Jurkat, Clone E6-1 (cell line): ENCODE results near the gene NUDT3.
A peak's percentile ranks its signal among the peaks of the same experiment; 100 is the strongest.

ENCODE experiments used
- DNase-seq: peaks from one replicate; pipeline ENCODE4 v3.0.0-alpha.2; 2011; ENCODE audit warnings: low read depth, low spot score
- H3K4me3 ChIP-seq: 2 replicates; pipeline ENCODE4 v1.5.1; 2011; ENCODE audit warnings: mild to moderate bottlenecking, low read length, control low read depth, moderate library complexity

Gene NUDT3

DNA sequence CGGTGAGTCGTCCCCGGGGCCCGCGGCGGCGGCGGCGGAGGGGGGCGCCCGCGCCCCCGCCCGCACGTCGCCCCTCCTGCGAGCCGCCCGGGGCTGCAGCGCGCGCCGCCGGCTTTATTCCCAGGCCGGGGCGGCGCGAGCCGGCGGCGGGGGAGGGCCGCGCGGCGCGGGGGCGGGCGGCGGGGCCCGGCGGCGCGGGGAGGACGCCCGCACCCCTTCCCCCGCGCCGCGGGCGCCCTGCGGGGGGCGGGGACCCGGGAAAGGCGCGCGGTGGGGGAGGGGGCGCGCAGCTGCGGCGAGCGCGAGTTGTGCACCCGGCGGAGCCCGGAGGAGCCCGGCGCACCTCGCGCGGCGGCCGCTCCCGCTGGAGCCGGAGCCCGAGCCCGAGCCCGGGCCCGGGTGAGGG is 155.2 kb downstream of the NUDT3 start:
- peak overlapping the region; percentile 84 for H3K4me3 ChIP-seq
- no peak for DNase-seq

DNA sequence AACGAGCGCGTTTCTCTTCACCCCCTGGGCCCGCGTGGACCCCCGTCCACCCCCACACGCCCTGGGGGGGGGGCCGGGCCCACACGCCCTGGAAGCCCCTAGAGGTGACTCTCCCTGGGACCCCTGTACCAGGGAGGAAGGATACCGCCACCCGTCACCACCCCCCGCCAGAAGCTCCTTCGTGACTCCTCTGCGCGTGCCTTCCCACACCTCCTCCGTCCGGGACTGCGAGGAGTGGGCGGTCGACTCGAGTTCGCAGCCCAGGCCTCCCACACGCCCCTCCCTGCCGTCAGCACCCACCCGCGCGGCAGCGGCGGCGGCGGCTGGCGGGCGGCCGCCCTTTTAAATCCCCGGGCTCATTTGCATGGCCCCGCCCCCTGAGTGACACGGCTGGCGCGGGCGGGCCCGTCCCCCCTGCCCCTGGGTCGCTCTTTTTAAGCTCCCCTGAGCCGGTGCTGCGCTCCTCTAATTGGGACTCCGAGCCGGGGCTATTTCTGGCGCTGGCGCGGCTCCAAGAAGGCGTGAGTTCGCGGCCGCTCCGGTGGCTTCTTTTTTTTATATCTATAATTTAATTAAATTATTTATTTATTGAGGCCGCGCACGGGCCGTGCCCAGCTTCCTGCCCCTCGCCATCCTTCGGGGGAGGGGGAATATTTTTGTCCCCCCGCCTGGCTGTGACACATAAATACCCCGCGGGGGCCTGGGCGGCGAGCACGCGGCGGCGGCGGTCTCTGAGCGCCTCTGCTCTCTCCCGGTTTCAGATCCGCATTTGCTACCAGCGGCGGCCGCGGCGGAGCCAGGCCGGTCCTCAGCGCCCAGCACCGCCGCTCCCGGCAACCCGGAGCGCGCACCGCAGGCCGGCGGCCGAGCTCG is 155.8 kb downstream of the NUDT3 start, which contains the start of gene HMGA1:
HMGA1 (plus strand) TSS at position 431 of the 873 bp plus-strand sequence. CDS start 3,908 bp downstream, outside the sequence.
- DNase-seq, result peak; percentile 83

DNA sequence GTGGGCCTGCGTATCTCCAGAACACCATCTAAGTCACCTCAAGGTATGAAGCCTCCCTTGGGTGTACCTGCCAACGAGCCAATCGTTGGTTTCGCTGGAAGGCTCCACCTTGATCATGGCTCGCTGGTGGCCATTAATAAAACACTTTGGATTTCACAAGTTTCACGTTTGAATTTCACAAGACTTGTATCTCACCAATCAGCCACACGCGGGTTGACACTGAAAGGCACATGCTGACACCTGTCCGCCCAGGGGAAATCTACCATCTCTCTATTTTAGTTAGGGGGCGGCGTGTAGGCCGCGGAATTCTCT is 156.4 kb downstream of the NUDT3 start:
- H3K4me3 ChIP-seq, result peak overlapping the region; percentile 62
- no peak for DNase-seq

More for the DNA sequence above, 155.8 kb downstream of the NUDT3 start, which contains the start of gene HMGA1:
- H3K4me3 ChIP-seq, result peak within 1 kb of the TSS; percentile 84

DNA sequence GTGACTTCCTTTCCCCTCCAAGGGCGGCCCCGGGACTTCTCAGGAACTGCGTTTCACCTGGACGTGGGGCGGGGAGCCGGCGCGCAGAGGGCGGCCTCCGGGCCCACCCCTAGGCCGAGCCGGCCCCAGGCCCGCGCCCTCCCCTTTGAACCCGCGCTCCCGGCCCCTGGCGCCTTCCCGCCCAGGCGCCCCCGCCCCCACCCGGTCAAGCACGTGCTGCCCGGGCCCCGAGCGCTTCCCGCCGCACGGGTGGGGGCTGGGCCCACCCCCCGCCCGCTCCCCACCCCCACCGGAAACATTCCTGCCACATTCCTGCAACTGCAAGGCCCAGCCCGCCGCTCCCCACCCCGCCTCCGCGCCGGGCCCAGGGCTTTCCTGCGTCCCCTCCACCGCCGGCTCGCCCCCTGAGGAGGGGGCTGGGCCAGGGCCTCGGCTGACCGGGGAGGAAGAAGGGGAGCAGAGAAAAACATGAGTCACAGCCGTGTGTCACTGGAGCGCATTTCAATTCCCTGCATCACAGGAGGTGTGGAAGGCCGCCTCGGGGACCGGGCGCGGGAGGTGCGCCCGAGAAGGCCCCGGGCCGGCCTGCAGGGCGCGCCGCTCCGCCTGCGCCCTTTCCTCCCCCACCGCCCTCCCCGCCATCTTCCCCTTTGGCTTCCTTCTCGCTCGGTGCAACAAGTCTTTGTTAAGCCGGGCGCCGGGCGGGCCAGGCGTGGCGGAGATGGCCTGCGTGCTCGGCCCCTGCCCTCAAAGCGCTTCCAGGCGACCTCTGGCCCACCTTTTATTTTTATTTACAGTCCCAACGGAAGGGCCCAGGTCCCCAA is 156.9 kb downstream of the NUDT3 start:
- H3K4me3 ChIP-seq, result no peak overlapping the region

DNA sequence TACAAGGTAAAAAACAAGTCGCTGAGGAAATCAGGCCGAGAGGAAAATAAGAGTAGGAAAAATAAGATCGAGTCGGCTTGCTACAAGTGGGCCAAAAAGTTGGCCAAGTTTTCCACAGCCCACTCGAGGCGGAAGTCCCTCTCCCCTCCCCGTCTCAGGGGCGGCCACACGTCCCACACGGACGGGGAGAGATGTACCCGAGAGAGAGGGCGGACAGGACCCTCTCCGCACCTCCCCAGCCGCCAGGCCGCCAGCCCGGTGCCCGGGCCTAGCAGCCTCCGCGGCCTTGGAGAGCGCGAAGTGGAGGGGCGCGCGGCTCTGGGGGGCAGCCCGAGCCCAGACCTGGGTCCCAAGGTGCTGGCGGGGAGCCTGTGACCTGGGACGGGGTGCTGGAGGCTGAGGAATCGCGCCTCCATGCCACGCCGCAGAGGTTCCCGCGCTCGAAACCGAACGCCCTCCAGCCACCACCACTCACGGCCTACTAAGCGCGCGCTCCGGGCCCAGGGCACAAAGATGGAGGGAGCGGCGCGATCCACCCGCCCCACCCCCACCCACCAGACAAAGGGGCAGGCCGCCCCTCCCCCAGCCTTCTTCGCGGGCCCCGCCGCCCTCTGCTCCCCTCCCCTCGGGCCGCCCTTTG is 157.7 kb downstream of the NUDT3 start:
- H3K4me3 ChIP-seq, result no peak overlapping the region
- DNase-seq, result no peak

More for the DNA sequence above, 156.9 kb downstream of the NUDT3 start:
- no peak for DNase-seq

DNA sequence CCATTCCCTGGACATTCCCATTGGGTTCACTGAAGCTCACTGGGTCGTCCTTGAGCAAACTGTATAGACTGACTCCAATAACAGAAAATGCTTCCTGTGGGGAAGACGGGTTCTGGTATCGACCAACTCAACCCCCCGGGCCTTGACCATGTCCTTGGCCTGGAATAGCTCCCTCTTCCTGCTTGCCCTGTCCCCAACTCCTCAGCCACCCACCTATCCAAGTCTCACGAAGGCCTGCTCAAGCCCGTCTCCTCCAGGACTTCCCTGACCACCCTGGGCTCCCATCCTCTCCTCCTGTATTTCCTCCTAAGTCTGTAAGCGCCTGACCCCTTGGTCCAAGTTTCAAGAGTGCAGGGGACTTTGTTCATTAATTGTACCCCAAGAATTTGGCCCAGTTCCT is 158.6 kb downstream of the NUDT3 start:
- H3K4me3 ChIP-seq, result no peak overlapping the region

DNA sequence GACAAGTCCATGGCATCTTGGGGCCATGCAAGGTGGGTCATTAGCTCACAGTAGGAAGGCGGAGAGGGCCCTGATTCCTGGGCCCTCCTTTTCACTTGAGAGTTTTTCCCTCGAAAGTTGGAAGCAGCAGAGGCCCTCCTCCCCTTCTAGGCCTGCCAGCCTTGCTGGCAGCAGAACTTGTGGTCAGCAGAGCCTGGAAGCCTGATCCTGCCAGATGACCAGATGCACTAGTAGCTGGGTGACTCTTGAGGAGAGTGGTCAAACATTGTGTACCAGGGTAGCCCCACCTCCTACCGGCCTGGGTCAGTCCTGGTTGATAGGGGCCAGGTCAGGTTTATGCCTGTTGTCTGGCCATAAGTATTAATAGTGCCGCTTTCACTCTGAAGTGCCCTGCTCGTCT is 159.6 kb downstream of the NUDT3 start:
- DNase-seq, result no peak
- no peak overlapping the region for H3K4me3 ChIP-seq

More for the DNA sequence above, 158.6 kb downstream of the NUDT3 start:
- DNase-seq, result no peak

DNA sequence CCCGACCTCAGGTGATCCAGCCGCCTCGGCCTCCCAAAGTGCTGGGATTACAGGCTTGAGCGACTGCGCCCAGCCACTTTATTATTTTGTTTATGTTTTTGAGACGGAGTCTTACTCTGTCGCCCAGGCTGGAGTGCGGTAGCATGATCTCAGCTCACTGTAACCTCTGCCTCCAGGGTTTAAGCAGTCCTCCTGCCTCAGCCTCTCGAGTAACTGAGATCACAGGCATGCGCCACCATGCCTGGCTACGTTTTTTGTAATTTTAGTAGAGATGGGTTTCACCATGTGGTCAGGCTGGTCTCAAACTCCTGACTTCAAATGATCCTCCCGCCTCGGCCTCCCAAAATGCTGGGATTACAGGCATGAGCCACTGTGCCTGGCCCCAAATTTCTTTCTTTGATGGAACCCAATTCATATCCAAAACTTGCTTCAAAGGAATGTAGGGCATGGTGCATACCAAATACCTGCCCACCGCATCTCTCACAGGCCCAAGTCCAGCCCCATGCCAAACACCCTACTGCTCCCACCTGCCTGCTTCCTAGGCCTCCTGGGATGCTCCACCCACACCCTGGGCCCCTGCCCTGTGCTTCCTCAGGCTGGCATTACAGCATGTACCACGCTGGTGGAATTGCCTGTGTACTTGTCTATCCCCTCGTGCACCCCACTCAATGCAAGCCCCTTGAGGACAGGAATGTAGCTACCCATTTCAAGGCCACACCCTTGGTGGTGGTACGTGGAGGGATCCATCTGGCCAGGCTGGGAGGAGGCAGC is 160.7 kb downstream of the NUDT3 start:
- no peak overlapping the region for H3K4me3 ChIP-seq
- DNase-seq, result no peak

DNA sequence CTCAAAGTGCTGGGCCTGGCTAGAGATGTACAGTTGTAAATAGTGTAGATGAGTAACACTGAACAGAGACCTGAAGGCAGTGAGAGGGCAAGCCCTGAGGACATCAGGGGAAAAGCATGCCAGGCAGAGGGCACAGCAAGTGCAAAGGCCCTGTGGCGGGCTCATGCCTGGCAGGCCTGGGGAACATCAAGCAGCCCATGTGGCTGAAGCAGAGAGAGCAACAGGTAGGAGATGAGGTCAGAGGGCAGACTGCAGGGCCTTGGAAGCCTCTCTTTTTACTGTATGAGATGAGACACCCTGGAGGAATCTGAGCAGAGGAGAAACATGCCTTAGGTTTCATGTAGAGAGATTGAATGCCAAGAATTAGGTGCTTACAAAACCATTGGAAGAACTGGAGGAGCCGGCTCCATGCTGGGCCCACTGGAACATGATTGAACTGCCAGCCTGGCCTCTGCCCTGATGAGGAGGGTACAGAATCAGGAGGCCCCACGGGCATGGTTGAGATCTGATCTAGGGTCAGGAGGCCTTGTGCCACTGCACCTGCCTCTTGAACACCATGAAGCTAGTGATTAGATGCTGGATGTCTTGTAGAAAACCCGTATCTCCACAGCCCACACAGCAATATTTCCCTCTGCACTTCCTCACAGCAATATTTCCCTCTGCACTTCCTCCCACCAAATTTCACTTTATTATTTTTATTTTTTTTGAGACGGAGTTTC is 161.7 kb downstream of the NUDT3 start:
- DNase-seq, result no peak
- H3K4me3 ChIP-seq, result no peak overlapping the region

DNA sequence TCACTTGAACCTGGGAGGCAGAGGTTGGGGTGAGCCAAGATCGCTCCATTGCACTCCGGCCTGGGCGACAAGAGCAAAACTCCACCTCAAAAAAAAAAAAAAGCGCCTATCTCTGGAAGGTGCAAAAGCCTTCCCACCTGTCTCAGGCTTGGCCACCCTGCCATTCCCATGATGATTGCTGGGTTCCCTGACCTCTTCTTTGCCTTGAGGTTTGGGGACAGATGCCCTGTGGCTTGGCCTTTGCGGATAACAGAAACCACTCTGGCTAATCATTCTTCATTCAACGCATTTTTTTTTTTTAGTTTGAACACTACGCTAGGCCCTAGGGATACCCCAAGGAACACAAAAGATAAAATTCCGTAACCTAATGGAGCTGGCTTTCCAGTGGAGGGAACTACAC is 162.6 kb downstream of the NUDT3 start:
- no peak overlapping the region for H3K4me3 ChIP-seq
- DNase-seq, result no peak
